OCI-LY3 (cell line): Measurements from ENCODE around the gene MYO15B.

Source experiments
- EZH2phosphoT487 ChIP-seq: fragments of 200-600 bp; shearing (Covaris generic); IDR thresholded peaks from 2 replicates; pipeline ENCODE4 v1.6.1; 2018; ENCODE audit warnings: antibody characterized with exemption, mixed run types, low read depth
- TF ChIP-seq, protein P1 (sequence below): fragments of 200-600, 300-600 bp; sonication (generic); IDR thresholded peaks from 2 replicates; pipeline ENCODE4 v1.5.1; 2014; ENCODE audit warnings: antibody characterized with exemption, low read length, low read depth

DNA sequence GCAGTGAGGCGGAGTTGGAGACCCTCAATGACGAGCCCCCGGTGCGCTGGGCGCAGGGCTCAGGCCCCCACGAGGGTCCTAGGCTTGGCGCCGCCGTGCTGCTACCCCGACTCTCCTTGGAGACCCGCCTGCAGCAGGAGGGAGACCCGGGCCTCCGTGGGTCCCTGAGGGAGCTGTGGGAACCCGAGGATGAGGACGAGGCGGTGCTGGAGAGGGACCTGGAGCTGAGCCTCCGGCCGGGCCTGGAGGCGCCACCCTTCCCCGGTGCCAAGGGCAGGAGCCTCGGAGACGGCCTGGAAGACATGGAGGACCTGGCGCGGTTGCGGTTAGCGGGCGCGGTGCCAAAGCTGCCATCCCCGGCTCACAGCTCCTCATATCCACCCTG lies 2.3 kb downstream of the MYO15B start:
- TF ChIP-seq, protein P1, sequence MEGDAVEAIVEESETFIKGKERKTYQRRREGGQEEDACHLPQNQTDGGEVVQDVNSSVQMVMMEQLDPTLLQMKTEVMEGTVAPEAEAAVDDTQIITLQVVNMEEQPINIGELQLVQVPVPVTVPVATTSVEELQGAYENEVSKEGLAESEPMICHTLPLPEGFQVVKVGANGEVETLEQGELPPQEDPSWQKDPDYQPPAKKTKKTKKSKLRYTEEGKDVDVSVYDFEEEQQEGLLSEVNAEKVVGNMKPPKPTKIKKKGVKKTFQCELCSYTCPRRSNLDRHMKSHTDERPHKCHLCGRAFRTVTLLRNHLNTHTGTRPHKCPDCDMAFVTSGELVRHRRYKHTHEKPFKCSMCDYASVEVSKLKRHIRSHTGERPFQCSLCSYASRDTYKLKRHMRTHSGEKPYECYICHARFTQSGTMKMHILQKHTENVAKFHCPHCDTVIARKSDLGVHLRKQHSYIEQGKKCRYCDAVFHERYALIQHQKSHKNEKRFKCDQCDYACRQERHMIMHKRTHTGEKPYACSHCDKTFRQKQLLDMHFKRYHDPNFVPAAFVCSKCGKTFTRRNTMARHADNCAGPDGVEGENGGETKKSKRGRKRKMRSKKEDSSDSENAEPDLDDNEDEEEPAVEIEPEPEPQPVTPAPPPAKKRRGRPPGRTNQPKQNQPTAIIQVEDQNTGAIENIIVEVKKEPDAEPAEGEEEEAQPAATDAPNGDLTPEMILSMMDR: no peak
- no peak for TF ChIP-seq EZH2phosphoT487
